Smooth muscle cell (in vitro differentiated cells): ENCODE results near the gene VANGL1. TPM values are rescaled to one million over a fixed set of nuclear protein-coding genes. Genes with fewer than 3 reads are reported as not detected.

Source experiments
- DNase-seq: peaks from one replicate; lab custom pipeline; 2025; ENCODE audit not compliant: unreplicated experiment; lab: John Stamatoyannopoulos, UW
- H2AFZ ChIP-seq: fragments of 200-600 bp; sonication (generic); 2 replicates; pipeline ENCODE4 v1.6.0; 2016; ENCODE audit warnings: antibody characterized with exemption, low read depth, mild to moderate bottlenecking
- H3F3A ChIP-seq: fragments of 200-600 bp; sonication (generic); 2 replicates; pipeline ENCODE4 v1.6.0; 2017; ENCODE audit warnings: antibody characterized with exemption, low read depth
- H3K27ac ChIP-seq: fragments of 200-600 bp; sonication (generic); 2 replicates; pipeline ENCODE4 v1.5.1; 2016; ENCODE audit warnings: low read depth, mild to moderate bottlenecking
- H3K27me3 ChIP-seq: fragments of 200-600 bp; sonication (generic); 2 replicates; pipeline ENCODE4 v1.6.1; 2016; ENCODE audit warnings: low read depth, mild to moderate bottlenecking
- H3K36me3 ChIP-seq: fragments of 200-600 bp; sonication (generic); 2 replicates; pipeline ENCODE4 v1.5.1; 2016; ENCODE audit warnings: low read depth
- H3K4me1 ChIP-seq: fragments of 200-600 bp; sonication (generic); 2 replicates; pipeline ENCODE4 v1.5.1; 2016; ENCODE audit warnings: low read depth
- H3K4me2 ChIP-seq: fragments of 200-600 bp; sonication (generic); 2 replicates; pipeline ENCODE4 v1.6.0; 2016; ENCODE audit warnings: mild to moderate bottlenecking
- H3K4me3 ChIP-seq: fragments of 200-600 bp; sonication (generic); 2 replicates; pipeline ENCODE4 v1.5.1; 2016; ENCODE audit warnings: mild to moderate bottlenecking
- H3K79me2 ChIP-seq: fragments of 200-600 bp; sonication (generic); 2 replicates; pipeline ENCODE4 v1.6.0; 2016; ENCODE audit warnings: low read depth, mild to moderate bottlenecking
- H3K9ac ChIP-seq: fragments of 200-600 bp; sonication (generic); 2 replicates; pipeline ENCODE4 v1.6.0; 2016; ENCODE audit warnings: low read depth
- H3K9me3 ChIP-seq: fragments of 200-600 bp; sonication (generic); replicated peaks from 2 replicates; pipeline ENCODE4 v1.5.1; 2016; ENCODE audit warnings: low read depth
- H4K20me1 ChIP-seq: fragments of 200-600 bp; sonication (generic); 2 replicates; pipeline ENCODE4 v1.6.0; 2016; ENCODE audit warnings: low read depth
- CTCF ChIP-seq: fragments of 200-600 bp; sonication (generic); IDR thresholded peaks from 2 replicates; pipeline ENCODE4 v1.5.1; 2017; ENCODE audit warnings: borderline replicate concordance, mild to moderate bottlenecking, antibody characterized with exemption; ENCODE audit not compliant: insufficient read depth, poor library complexity, severe bottlenecking
- WGBS: methylation state at CpG from one replicate; pipeline ENCODE4 v1.1.7; 2016; ENCODE audit warnings: low lambda C conversion rate; 5-methylcytosine and 5-hydroxymethylcytosine counted together
- polyA plus RNA-seq: library from polyadenylated mRNA; unstranded; fragments of >200 nt; fragmentation: Nextera tagmentation; extraction: Ambion mirVana; gene quantifications from 2 replicates; pipeline ENCODE4 v1.2.1, GENCODE V29; 2016
- total RNA-seq: library from RNA; depleted of rRNA; stranded (reverse); fragments of >200 nt; gene quantifications from 2 replicates; pipeline ENCODE4 v1.2.3, GENCODE V29; 2014

VANGL1 gene
- total and polyA plus RNA-seq, 2 experiments from 2014 or later = 5.5 to 12.2 TPM

GRCh38 chr1:115666206-115666605 is 24.4 kb downstream of the VANGL1 start:
- H3K4me2 ChIP-seq = no peak overlapping the region
- no peaks in the 10 kb centered on the region for H3K27me3 ChIP-seq
- no peaks in the 10 kb centered on the region for H3K79me2 ChIP-seq
- no peak for DNase-seq
- no peak overlapping the region for H3K27ac ChIP-seq
- TF ChIP-seq CTCF = no peak
- no peaks in the 10 kb centered on the region for H3K4me1 ChIP-seq
- peaks cover 8% of the 10 kb centered on the region for H3F3A ChIP-seq
- no peak overlapping the region for H3K9ac ChIP-seq
- no peaks in the 10 kb centered on the region for H3K36me3 ChIP-seq
- H4K20me1 ChIP-seq = no peaks in the 10 kb centered on the region
- 84% methylated on average over 6 of the region's 6 CpGs for WGBS
- no peak overlapping the region for H2AFZ ChIP-seq
- H3K4me3 ChIP-seq = no peak overlapping the region
- H3K9me3 ChIP-seq = no peaks in the 10 kb centered on the region

- H3K4me1 ChIP-seq = no peaks in the 10 kb centered on the region
- 97% methylated on average over 4 of the region's 4 CpGs for WGBS
- no peak overlapping the region for H3K4me3 ChIP-seq
- H2AFZ ChIP-seq = no peak overlapping the region
- peaks cover 8% of the 10 kb centered on the region for H3F3A ChIP-seq
- no peak overlapping the region for H3K9ac ChIP-seq
- no peaks in the 10 kb centered on the region for H3K27me3 ChIP-seq
- DNase-seq = no peak
- H3K36me3 ChIP-seq = no peaks in the 10 kb centered on the region
- no peaks in the 10 kb centered on the region for H3K79me2 ChIP-seq
- H3K4me2 ChIP-seq = no peak overlapping the region
- no peak overlapping the region for H3K27ac ChIP-seq
- H4K20me1 ChIP-seq = no peaks in the 10 kb centered on the region
- no peak for TF ChIP-seq CTCF
- H3K9me3 ChIP-seq = no peaks in the 10 kb centered on the region
Measured at GRCh38 chr1:115666702-115667101, 24.9 kb downstream of the VANGL1 start.

GRCh38 chr1:115668579-115668978 is 26.8 kb downstream of the VANGL1 start:
- WGBS = 33% methylated on average over 1 of the region's 1 CpG
- Histone ChIP-seq H3K4me3 (no peak overlapping the region), H3K9me3 (no peaks in the 10 kb centered on the region), H3K27me3 (no peaks in the 10 kb centered on the region), H2AFZ (no peak overlapping the region), H3K27ac (peak overlapping the region; percentile 91), H3K4me1 (no peaks in the 10 kb centered on the region), H3K4me2 (peak overlapping the region; percentile 39), H3F3A (peaks cover 8% of the 10 kb centered on the region), H3K36me3 (no peaks in the 10 kb centered on the region), H3K79me2 (no peaks in the 10 kb centered on the region), H3K9ac (no peak overlapping the region), H4K20me1 (no peaks in the 10 kb centered on the region)
- TF ChIP-seq CTCF = no peak
- no peak for DNase-seq

GRCh38 chr1:115669002-115669673 is 27.4 kb downstream of the VANGL1 start:
- no peaks in the 10 kb centered on the region for H3K79me2 ChIP-seq
- H3K27me3 ChIP-seq = no peaks in the 10 kb centered on the region
- no peaks in the 10 kb centered on the region for H4K20me1 ChIP-seq
- H3K9ac ChIP-seq = no peak overlapping the region
- peak overlapping the region; percentile 91 for H3K27ac ChIP-seq
- no peaks in the 10 kb centered on the region for H3K4me1 ChIP-seq
- 84% methylated on average over 5 of the region's 5 CpGs for WGBS
- H3K36me3 ChIP-seq = no peaks in the 10 kb centered on the region
- peak overlapping the region; percentile 39 for H3K4me2 ChIP-seq
- H3K9me3 ChIP-seq = no peaks in the 10 kb centered on the region
- H2AFZ ChIP-seq = no peak overlapping the region
- no peak overlapping the region for H3K4me3 ChIP-seq
- TF ChIP-seq CTCF = no peak
- peaks cover 8% of the 10 kb centered on the region for H3F3A ChIP-seq
- no peak for DNase-seq
